Ecto neural progenitor cell (in vitro differentiated cells): Measurements from ENCODE around the gene TCFL5.

ENCODE experiments used
- DNase-seq: peaks from one replicate; pipeline ENCODE4 v3.0.0-alpha.2; 2018; ENCODE audit warnings: low spot score

The TCFL5 gene

GRCh38 chr20:62797671-62798532, 63.7 kb downstream of the TCFL5 start:
- DNase-seq = no peak

- no peak for DNase-seq
These were observed 64.7 kb downstream of the TCFL5 start for GRCh38 chr20:62796699-62797491.

- peak; percentile 79 for DNase-seq
These were observed 66.4 kb downstream of the TCFL5 start for GRCh38 chr20:62795023-62795761.

GRCh38 chr20:62794007-62794724, 67.5 kb downstream of the TCFL5 start:
- DNase-seq = peak; percentile 97

- DNase-seq = no peak
These were observed 67.9 kb downstream of the TCFL5 start for GRCh38 chr20:62793757-62794006.

- DNase-seq = no peak
These were observed 68.5 kb downstream of the TCFL5 start for GRCh38 chr20:62792940-62793756.

GRCh38 chr20:62792182-62792939, 69.3 kb downstream of the TCFL5 start:
- no peak for DNase-seq

- peak; percentile 91 for DNase-seq
These were observed 70.1 kb downstream of the TCFL5 start for GRCh38 chr20:62791301-62792181.
